Thoracic aorta (tissue), 2 donors: ENCODE results near the gene MARCHF10. TPM values are rescaled to one million over a fixed set of nuclear protein-coding genes. Genes with fewer than 3 reads are reported as not detected.

Experiments
- ATAC-seq: fragments of 150-250 bp; one replicate; pipeline ENCODE4 v1.8.0; 2017; ENCODE audit warnings: low read depth; ENCODE audit not compliant: insufficient number of reproducible peaks, low FRiP score
- DNase-seq: peaks from one replicate; pipeline ENCODE4 v3.0.0-alpha.2; 2020; ENCODE audit warnings: low spot score
- H3K27ac ChIP-seq, 2 donors: fragments of 200-600 bp; sonication (generic); 1 replicate in 1 of 2; 2 replicates in 1 of 2; pipeline ENCODE4 v1.5.1; 2016; ENCODE audit warnings: mild to moderate bottlenecking in 2 of 2, moderate library complexity in 2 of 2
- H3K27me3 ChIP-seq: fragments of 200-600 bp; sonication (generic); replicated peaks from 2 replicates; pipeline ENCODE4 v1.6.0; 2016; ENCODE audit warnings: mild to moderate bottlenecking; ENCODE audit not compliant: insufficient read depth
- H3K36me3 ChIP-seq: fragments of 200-600 bp; sonication (generic); one replicate; pipeline ENCODE4 v1.5.1; 2016
- H3K4me1 ChIP-seq, 2 donors: fragments of 200-600 bp; sonication (generic); 1 replicate in 1 of 2; 2 replicates in 1 of 2; pipeline versions ENCODE4 v1.5.1 to v1.6.0; 2016; ENCODE audit warnings: low read depth in 2 of 2, mild to moderate bottlenecking in 1 of 2; ENCODE audit not compliant: control insufficient read depth in 1 of 2
- H3K4me3 ChIP-seq: fragments of 200-600 bp; sonication (generic); 2 replicates; pipeline ENCODE4 v1.5.1; 2016; ENCODE audit warnings: mild to moderate bottlenecking
- H3K9me3 ChIP-seq: fragments of 200-600 bp; sonication (generic); 2 replicates; pipeline ENCODE4 v1.5.1; 2016
- CTCF ChIP-seq: fragments of 200-600 bp; sonication (generic); IDR thresholded peaks from one replicate; pipeline ENCODE4 v1.5.1; 2019; ENCODE audit warnings: antibody characterized with exemption
- total RNA-seq, 2 donors: library from RNA; depleted of rRNA; stranded (reverse); fragments of >200 nt; gene quantifications; one replicate each; pipeline versions ENCODE4 v1.1.0 to v1.2.3, GENCODE V29; 2016

Gene MARCHF10
- not detected for total RNA-seq

GRCh38 chr17:62807812-62808575 is at the start of gene MARCHF10:
MARCHF10 (minus strand) TSS chr17:62808314; CDS start chr17:62801735, 6,579 bp downstream.
- H3K4me3 ChIP-seq: peak within 1 kb of the TSS; percentile 71
- no peaks in the 10 kb centered on the region for H3K27me3 ChIP-seq
- H3K36me3 ChIP-seq: no peaks in the 10 kb centered on the region
- ATAC-seq (no peak), DNase-seq (no peak)
- no peak for TF ChIP-seq CTCF
- H3K9me3 ChIP-seq: no peaks in the 10 kb centered on the region
- H3K4me1 ChIP-seq: peaks cover 0 to 6% of the 10 kb centered on the region in 2 donors
- no peak within 1 kb of the TSS for H3K27ac ChIP-seq

GRCh38 chr17:62857526-62857925 is 49.4 kb upstream of the MARCHF10 start:
- Histone ChIP-seq H3K4me3 (no peak overlapping the region), H3K9me3 (no peaks in the 10 kb centered on the region), H3K27ac (no peak overlapping the region), H3K4me1 (peaks cover 11 to 20% of the 10 kb centered on the region in 2 donors), H3K27me3 (no peaks in the 10 kb centered on the region), H3K36me3 (no peaks in the 10 kb centered on the region)
- no peak for ATAC-seq
- DNase-seq: no peak
- TF ChIP-seq CTCF: no peak

- Histone ChIP-seq H3K27ac (no peak overlapping the region), H3K4me3 (no peak overlapping the region), H3K4me1 (peaks cover 11 to 20% of the 10 kb centered on the region in 2 donors), H3K36me3 (no peaks in the 10 kb centered on the region), H3K27me3 (no peaks in the 10 kb centered on the region), H3K9me3 (no peaks in the 10 kb centered on the region)
- ATAC-seq (no peak), DNase-seq (no peak)
- TF ChIP-seq CTCF: no peak
These were observed 48.5 kb upstream of the MARCHF10 start for GRCh38 chr17:62856594-62856993.

GRCh38 chr17:62855156-62855555 is 47.0 kb upstream of the MARCHF10 start:
- ATAC-seq (no peak), DNase-seq (no peak)
- H3K4me3 ChIP-seq: no peak overlapping the region
- H3K27ac ChIP-seq: no peak overlapping the region
- H3K9me3 ChIP-seq: no peaks in the 10 kb centered on the region
- no peaks in the 10 kb centered on the region for H3K36me3 ChIP-seq
- H3K27me3 ChIP-seq: no peaks in the 10 kb centered on the region
- TF ChIP-seq CTCF: no peak
- peaks cover 11 to 20% of the 10 kb centered on the region in 2 donors for H3K4me1 ChIP-seq

GRCh38 chr17:62854098-62854680 is 46.1 kb upstream of the MARCHF10 start:
- Histone ChIP-seq H3K9me3 (no peaks in the 10 kb centered on the region), H3K27ac (no peak overlapping the region), H3K4me1 (peaks cover 7 to 10% of the 10 kb centered on the region in 2 donors), H3K4me3 (no peak overlapping the region), H3K36me3 (no peaks in the 10 kb centered on the region), H3K27me3 (no peaks in the 10 kb centered on the region)
- DNase-seq (no peak), ATAC-seq (no peak)
- TF ChIP-seq CTCF: no peak
